WTC11 (cell line): ENCODE measurements around the gene BMF. TPM values are rescaled to one million over a fixed set of nuclear protein-coding genes. Genes with fewer than 3 reads are reported as not detected.

Experiments used
- ATAC-seq: fragments of 200-7000 bp; cut with Tn5 transposase; 2 replicates; pipeline ENCODE4 v1.10.0; 2021; ENCODE audit warnings: mild to moderate bottlenecking, moderate library complexity
- CTCF ChIA-PET: fragments of 300-600 bp; sonication (Branson Sonifier 250); formaldehyde crosslinking; loops from one replicate; lab custom pipeline; 2021; ENCODE audit warnings: antibody characterized with exemption; lab: Charles Lee
- POLR2A ChIA-PET: fragments of 350-600 bp; sonication (Branson Sonifier 250); formaldehyde crosslinking; loops from one replicate; lab custom pipeline; 2021; ENCODE audit warnings: antibody characterized with exemption; lab: Charles Lee
- DNase-seq: peaks from one replicate; pipeline ENCODE4 v3.0.0; 2021; ENCODE audit warnings: low spot score
- H3K27ac Mint-ChIP-seq: 2 replicates; pipeline ENCODE4 v1.8.0; 2021; ENCODE audit warnings: mixed read lengths
- H3K27me3 Mint-ChIP-seq: 2 replicates; pipeline ENCODE4 v1.8.0; 2021; ENCODE audit warnings: low read depth, mild to moderate bottlenecking, moderate library complexity, mixed read lengths
- H3K36me3 Mint-ChIP-seq: 2 replicates; pipeline ENCODE4 v1.8.0; 2021; ENCODE audit warnings: mixed read lengths
- H3K4me1 Mint-ChIP-seq: 2 replicates; pipeline ENCODE4 v1.8.0; 2022; ENCODE audit warnings: mixed read lengths
- H3K4me3 Mint-ChIP-seq: 2 replicates; pipeline ENCODE4 v1.8.0; 2021; ENCODE audit warnings: mild to moderate bottlenecking, moderate library complexity, mixed read lengths
- H3K9me3 Mint-ChIP-seq: 2 replicates; pipeline ENCODE4 v1.8.0; 2021; ENCODE audit warnings: mixed read lengths
- CBFB ChIP-seq: sonication (generic); formaldehyde crosslinking; IDR thresholded peaks from 2 replicates; pipeline ENCODE4 v1.8.1; 2022; ENCODE audit warnings: mild to moderate bottlenecking, low read depth, missing genetic modification reagents
- CTCF ChIP-seq: fragments of 200-600 bp; IDR thresholded peaks from 2 replicates; pipeline ENCODE4 v1.8.0; 2022; ENCODE audit warnings: antibody characterized with exemption
- ETV6 ChIP-seq: sonication (generic); formaldehyde crosslinking; IDR thresholded peaks from 2 replicates; pipeline ENCODE4 v1.8.1; 2022; ENCODE audit warnings: mild to moderate bottlenecking, missing genetic modification reagents
- GABPB1 ChIP-seq: sonication (generic); formaldehyde crosslinking; IDR thresholded peaks from 2 replicates; pipeline ENCODE4 v1.8.1; 2023; ENCODE audit warnings: mild to moderate bottlenecking, missing genetic modification reagents
- GRHL2 ChIP-seq: fragments of 250-450 bp; sonication (Bioruptor Pico); IDR thresholded peaks from 2 replicates; pipeline ENCODE4 v1.8.0; 2022; ENCODE audit warnings: mild to moderate bottlenecking, moderate library complexity; ENCODE audit not compliant: insufficient replicate concordance, severe bottlenecking
- IRF1 ChIP-seq: sonication (generic); formaldehyde crosslinking; IDR thresholded peaks from 2 replicates; pipeline ENCODE4 v1.8.0; 2023; ENCODE audit warnings: missing genetic modification reagents
- JAZF1 ChIP-seq: fragments of 250-450 bp; sonication (Bioruptor Pico); IDR thresholded peaks from 2 replicates; pipeline ENCODE4 v1.9.0; 2021; ENCODE audit warnings: moderate library complexity, mild to moderate bottlenecking, inconsistent platforms
- MXD4 ChIP-seq: fragments of 250-450 bp; sonication (Bioruptor Pico); IDR thresholded peaks from 2 replicates; pipeline ENCODE4 v1.8.0; 2021; ENCODE audit warnings: mild to moderate bottlenecking, moderate library complexity, borderline replicate concordance
- NFE2L1 ChIP-seq: sonication (generic); formaldehyde crosslinking; IDR thresholded peaks from 2 replicates; pipeline ENCODE4 v1.8.1; 2023; ENCODE audit warnings: missing genetic modification reagents
- NR3C1 ChIP-seq: sonication (generic); formaldehyde crosslinking; conservative IDR thresholded peaks from 2 replicates; pipeline ENCODE4 v1.8.1; 2023; ENCODE audit warnings: low read depth, mild to moderate bottlenecking, missing genetic modification reagents
- OVOL2 ChIP-seq: fragments of 250-450 bp; sonication (Bioruptor Pico); IDR thresholded peaks from 2 replicates; pipeline ENCODE4 v1.9.0; 2021; ENCODE audit warnings: mild to moderate bottlenecking, borderline replicate concordance
- RELA ChIP-seq: sonication (generic); formaldehyde crosslinking; IDR thresholded peaks from 2 replicates; pipeline ENCODE4 v1.8.1; 2022; ENCODE audit warnings: missing genetic modification reagents, mild to moderate bottlenecking, borderline replicate concordance
- TEAD1 ChIP-seq: sonication (generic); formaldehyde crosslinking; IDR thresholded peaks from 2 replicates; pipeline ENCODE4 v1.8.0; 2022; ENCODE audit warnings: mild to moderate bottlenecking, missing genetic modification reagents
- ZNF121 ChIP-seq: sonication (generic); formaldehyde crosslinking; IDR thresholded peaks from 2 replicates; pipeline ENCODE4 v1.8.0; 2023; ENCODE audit warnings: missing genetic modification reagents
- ZNF219 ChIP-seq: sonication (generic); formaldehyde crosslinking; IDR thresholded peaks from 2 replicates; pipeline ENCODE4 v1.8.0; 2023; ENCODE audit warnings: missing genetic modification reagents, mild to moderate bottlenecking, borderline replicate concordance
- ZNF263 ChIP-seq: sonication (generic); formaldehyde crosslinking; IDR thresholded peaks from 2 replicates; pipeline ENCODE4 v1.8.1; 2022; ENCODE audit warnings: low read depth, mild to moderate bottlenecking, moderate library complexity, missing genetic modification reagents
- ZNF423 ChIP-seq: fragments of 250-450 bp; sonication (Bioruptor Pico); IDR thresholded peaks from 2 replicates; pipeline ENCODE4 v2.1.2; 2022; ENCODE audit warnings: mild to moderate bottlenecking, moderate library complexity
- ZNF671 ChIP-seq: fragments of 250-450 bp; sonication (Bioruptor Pico); IDR thresholded peaks from 2 replicates; pipeline ENCODE4 v1.8.0; 2021; ENCODE audit warnings: mild to moderate bottlenecking
- total RNA-seq: library from RNA; stranded (reverse); gene quantifications from 3 replicates; pipeline ENCODE4 v1.2.3, GENCODE V29; 2021
- TF ChIP-seq, protein P1 (sequence below): sonication (generic); formaldehyde crosslinking; IDR thresholded peaks from 2 replicates; pipeline ENCODE4 v1.8.1; 2023; ENCODE audit warnings: mild to moderate bottlenecking, moderate library complexity, missing genetic modification reagents

Gene BMF
- total RNA-seq, 1 experiment from 2014 or later, result 36.9 TPM

DNA sequence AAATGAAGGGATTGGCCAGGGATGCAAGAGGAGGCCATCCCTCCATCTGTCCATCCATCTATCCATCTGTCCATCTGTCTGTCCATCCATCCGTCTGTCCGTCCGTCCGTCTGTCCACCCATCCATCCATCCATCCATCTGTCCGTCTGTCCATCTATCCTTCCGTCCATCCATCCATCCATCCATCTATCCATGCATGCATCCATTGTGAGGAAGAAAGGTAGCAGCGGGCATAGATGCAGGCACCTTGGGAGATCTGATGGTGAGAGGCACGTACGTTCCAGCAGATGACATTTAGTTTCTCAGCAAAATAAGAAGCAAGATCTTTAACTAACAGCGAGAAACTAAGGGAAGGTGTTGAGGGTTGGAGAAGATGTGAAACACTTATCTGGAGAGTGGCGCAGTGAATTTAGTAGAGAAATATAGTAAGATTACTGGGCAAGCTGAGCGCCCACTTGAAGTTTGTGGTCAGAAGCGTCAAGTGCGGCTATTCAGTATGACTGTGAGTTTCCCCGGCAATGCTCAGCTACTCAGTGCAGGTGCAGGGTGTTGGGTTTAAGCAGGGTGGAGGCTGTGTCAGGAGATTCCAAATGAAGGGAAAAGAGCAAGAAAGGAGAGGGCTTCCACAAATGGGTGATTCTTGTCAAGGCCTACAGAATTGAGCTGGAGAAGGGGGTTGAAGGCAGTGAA, 47.3 kb downstream of the BMF start:
- POLR2A ChIA-PET, result no interaction called here
- H3K27ac Mint-ChIP-seq, result no peak overlapping the region
- no peak for ATAC-seq

GRCh38 chr15:40060236-40060961, 48.3 kb downstream of the BMF start:
- H3K4me1 Mint-ChIP-seq, result peaks cover 16% of the 10 kb centered on the region
- H3K27me3 Mint-ChIP-seq, result no peaks in the 10 kb centered on the region
- no peak overlapping the region for H3K4me3 Mint-ChIP-seq
- ChIA-PET POLR2A (no interaction called here), CTCF (interaction anchor here (0.6 to 7.4 kb wide), 24 partner anchors 10 to 278 kb away, joined by 3 to 85 read pairs (median 4); partner anchors contain the start of genes BMF, FSIP1, PAK6 and SRP14)
- no peaks in the 10 kb centered on the region for H3K36me3 Mint-ChIP-seq
- DNase-seq (no peak), ATAC-seq (no peak)
- TF ChIP-seq, protein P1, sequence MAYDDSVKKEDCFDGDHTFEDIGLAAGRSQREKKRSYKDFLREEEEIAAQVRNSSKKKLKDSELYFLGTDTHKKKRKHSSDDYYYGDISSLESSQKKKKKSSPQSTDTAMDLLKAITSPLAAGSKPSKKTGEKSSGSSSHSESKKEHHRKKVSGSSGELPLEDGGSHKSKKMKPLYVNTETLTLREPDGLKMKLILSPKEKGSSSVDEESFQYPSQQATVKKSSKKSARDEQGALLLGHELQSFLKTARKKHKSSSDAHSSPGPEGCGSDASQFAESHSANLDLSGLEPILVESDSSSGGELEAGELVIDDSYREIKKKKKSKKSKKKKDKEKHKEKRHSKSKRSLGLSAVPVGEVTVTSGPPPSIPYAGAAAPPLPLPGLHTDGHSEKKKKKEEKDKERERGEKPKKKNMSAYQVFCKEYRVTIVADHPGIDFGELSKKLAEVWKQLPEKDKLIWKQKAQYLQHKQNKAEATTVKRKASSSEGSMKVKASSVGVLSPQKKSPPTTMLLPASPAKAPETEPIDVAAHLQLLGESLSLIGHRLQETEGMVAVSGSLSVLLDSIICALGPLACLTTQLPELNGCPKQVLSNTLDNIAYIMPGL (CRISPR knock-in tag), result no peak
- TF ChIP-seq GRHL2 (CRISPR knock-in tag), result no peak
- no peak for TF ChIP-seq CTCF
- TF ChIP-seq MXD4, result no peak
- no peak for TF ChIP-seq NFE2L1 (CRISPR knock-in tag)
- TF ChIP-seq IRF1 (CRISPR knock-in tag), result no peak
- TF ChIP-seq ZNF263 (CRISPR knock-in tag), result no peak
- no peak for TF ChIP-seq TEAD1 (CRISPR knock-in tag)
- no peak for TF ChIP-seq JAZF1
- no peak for TF ChIP-seq CBFB (CRISPR knock-in tag)
- TF ChIP-seq ZNF219 (CRISPR knock-in tag), result no peak
- TF ChIP-seq ZNF121 (CRISPR knock-in tag), result no peak
- TF ChIP-seq ZNF671 (CRISPR knock-in tag), result no peak
- TF ChIP-seq NR3C1 (CRISPR knock-in tag), result no peak
- TF ChIP-seq GABPB1 (CRISPR knock-in tag), result no peak
- TF ChIP-seq OVOL2, result no peak
- TF ChIP-seq ZNF423 (CRISPR knock-in tag), result no peak
- no peak for TF ChIP-seq RELA (CRISPR knock-in tag)
- TF ChIP-seq, all 79 proteins: peak for 0
- no peak overlapping the region; the same call in 1 of the 2 replicates for H3K27ac Mint-ChIP-seq
- H3K9me3 Mint-ChIP-seq, result no peaks in the 10 kb centered on the region

More for the DNA sequence above, 47.3 kb downstream of the BMF start:
- CTCF ChIA-PET, result interaction anchor here (1.5 to 7.4 kb wide), 6 partner anchors 12 to 213 kb away, joined by 4 to 85 read pairs (median 8); partner anchors contain the start of gene BMF
- DNase-seq, result no peak
- Mint-ChIP-seq H3K36me3 (no peaks in the 10 kb centered on the region), H3K4me3 (no peak overlapping the region), H3K4me1 (peaks cover 13% of the 10 kb centered on the region), H3K9me3 (no peaks in the 10 kb centered on the region), H3K27me3 (no peaks in the 10 kb centered on the region)
- TF ChIP-seq ETV6 (CRISPR knock-in tag), result no peak
- TF ChIP-seq, all 79 proteins: peak for 0
